Endothelial cell of umbilical vein (primary cell): Measurements from ENCODE around the gene ACMSD. TPM values are rescaled to one million over a fixed set of nuclear protein-coding genes. Genes with fewer than 3 reads are reported as not detected.

ENCODE experiments used
- BruUV-seq: library from RNA; stranded (reverse); fragments of 400-500 nt; replicated peaks from 2 replicates; lab custom pipeline; 2021; lab: Mats Ljungman, UMichigan
- CTCF ChIA-PET: fragments of 300-600, 350-600 bp; sonication (Branson Sonifier 250); formaldehyde crosslinking; loops from one replicate; lab custom pipeline; 2021; ENCODE audit warnings: antibody characterized with exemption, inconsistent platforms; lab: Charles Lee
- POLR2A ChIA-PET: fragments of 300-600, 350-600 bp; sonication (Branson Sonifier 250); formaldehyde crosslinking; loops from one replicate; lab custom pipeline; 2021; ENCODE audit warnings: antibody characterized with exemption, inconsistent platforms; lab: Charles Lee
- DNase-seq: peaks from one replicate; pipeline ENCODE4 v3.0.0-alpha.2; 2011; ENCODE audit warnings: low read depth, low spot score
- FAIRE-seq: peaks from 2 replicates; lab custom pipeline; 2011; peaks lifted over from hg19 to GRCh38; lab: Jason Lieb, UNC
- H2AFZ ChIP-seq: 2 replicates; pipeline ENCODE4 v1.6.0; 2012; ENCODE audit warnings: low read depth, low read length, control low read depth, inconsistent platforms
- H3K27ac ChIP-seq: 2 replicates; pipeline ENCODE4 v1.5.1; 2011; ENCODE audit warnings: low read depth, mild to moderate bottlenecking, control low read depth, low read length, moderate library complexity; ENCODE audit not compliant: insufficient read depth
- H3K27me3 ChIP-seq, 2 experiments: 2 replicates each; pipeline versions ENCODE4 v1.6.0 to v1.6.1; 2011; ENCODE audit warnings: low read length in 2 of 2, mixed read lengths in 1 of 2; ENCODE audit not compliant: control insufficient read depth in 2 of 2, insufficient read depth in 2 of 2
- H3K36me3 ChIP-seq, 2 experiments: 2 replicates in 1 of 2; 3 replicates in 1 of 2; pipeline ENCODE4 v1.5.1; 2011; ENCODE audit warnings: low read length in 2 of 2, mild to moderate bottlenecking in 1 of 2, moderate library complexity in 1 of 2; ENCODE audit not compliant: control insufficient read depth in 2 of 2, insufficient read depth in 2 of 2; ENCODE audit errors: extremely low read depth in 1 of 2
- H3K4me1 ChIP-seq: 3 replicates; pipeline ENCODE4 v1.5.1; 2011; ENCODE audit warnings: mild to moderate bottlenecking, low read length; ENCODE audit not compliant: control insufficient read depth, insufficient read depth; ENCODE audit errors: extremely low read depth
- H3K4me2 ChIP-seq: 2 replicates; pipeline ENCODE4 v1.6.1; 2011; ENCODE audit warnings: low read length, control low read depth, mixed read lengths; ENCODE audit not compliant: insufficient read depth
- H3K4me3 ChIP-seq, 3 experiments: fragments of 200-600 bp in 1 of 3; sonication (generic), shearing (Covaris generic) in 1 of 3; replicated peaks in 1 of 3; 2 replicates each; pipeline ENCODE4 v1.5.1; 2011 to 2016; ENCODE audit warnings: control low read depth in 3 of 3, low read length in 3 of 3, mild to moderate bottlenecking in 2 of 3, inconsistent platforms in 1 of 3, low read depth in 1 of 3, moderate library complexity in 1 of 3; ENCODE audit not compliant: insufficient read depth in 1 of 3
- H3K79me2 ChIP-seq: 2 replicates; pipeline ENCODE4 v1.6.0; 2012; ENCODE audit warnings: low read length, inconsistent platforms; ENCODE audit not compliant: control insufficient read depth, insufficient read depth
- H3K9ac ChIP-seq: replicated peaks from 2 replicates; pipeline ENCODE3; 2011; ENCODE audit warnings: low read length, control low read depth; ENCODE audit not compliant: insufficient read depth; ENCODE audit errors: extremely low read depth
- H3K9me1 ChIP-seq: replicated peaks from 3 replicates; pipeline ENCODE4 v1.6.0; 2011; ENCODE audit warnings: mild to moderate bottlenecking, low read length; ENCODE audit not compliant: control insufficient read depth, insufficient read depth; ENCODE audit errors: extremely low read depth
- H3K9me3 ChIP-seq: replicated peaks from 2 replicates; pipeline ENCODE4 v1.5.1; 2012; ENCODE audit warnings: low read length, inconsistent platforms; ENCODE audit not compliant: control insufficient read depth, insufficient read depth
- H4K20me1 ChIP-seq: replicated peaks from 2 replicates; pipeline ENCODE3; 2011; ENCODE audit warnings: mild to moderate bottlenecking, low read length; ENCODE audit not compliant: control insufficient read depth, insufficient read depth; ENCODE audit errors: extremely low read depth
- CTCF ChIP-seq, 2 donors: IDR thresholded peaks; 1 replicate in 1 of 2; 2 replicates in 1 of 2; pipeline ENCODE4 v1.5.1; 2011; ENCODE audit warnings: low read length in 2 of 2, mild to moderate bottlenecking in 2 of 2, moderate library complexity in 2 of 2, control low read depth in 1 of 2, inconsistent platforms in 1 of 2, low read depth in 1 of 2; ENCODE audit not compliant: insufficient read depth in 1 of 2; ENCODE audit errors: extremely low read depth in 1 of 2
- EZH2 ChIP-seq: IDR thresholded peaks from 2 replicates; pipeline ENCODE4 v1.6.1; 2012; ENCODE audit warnings: borderline replicate concordance, low read depth, mild to moderate bottlenecking, moderate library complexity, low read length, inconsistent platforms; ENCODE audit not compliant: severe bottlenecking
- FOS ChIP-seq: IDR thresholded peaks from 2 replicates; pipeline ENCODE4 v1.6.1; 2011; ENCODE audit warnings: mild to moderate bottlenecking, low read length, moderate library complexity, borderline replicate concordance; ENCODE audit not compliant: insufficient read depth
- GATA2 ChIP-seq: IDR thresholded peaks from 2 replicates; pipeline ENCODE4 v1.7.0; 2011; ENCODE audit warnings: low read depth, mild to moderate bottlenecking, moderate library complexity, mixed read lengths, low read length; ENCODE audit not compliant: insufficient read length, insufficient read depth
- JUN ChIP-seq: IDR thresholded peaks from 2 replicates; pipeline ENCODE4 v1.6.1; 2011; ENCODE audit warnings: borderline replicate concordance, low read depth; ENCODE audit not compliant: insufficient read length, insufficient read depth
- MAX ChIP-seq: IDR thresholded peaks from 2 replicates; pipeline ENCODE4 v1.6.1; 2011; ENCODE audit not compliant: insufficient read depth, insufficient read length
- MYC ChIP-seq: IDR thresholded peaks from one replicate; pipeline ENCODE4 v1.6.1; 2011; ENCODE audit warnings: mild to moderate bottlenecking, low read depth, low read length
- POLR2A ChIP-seq: IDR thresholded peaks from 2 replicates; pipeline ENCODE4 v1.6.1; 2012; ENCODE audit warnings: low read depth, mild to moderate bottlenecking, control low read depth, low read length
- POLR2AphosphoS5 ChIP-seq: IDR thresholded peaks from 2 replicates; pipeline ENCODE4 v1.6.1; 2012; ENCODE audit warnings: low read depth, mild to moderate bottlenecking, control low read depth, low read length, moderate library complexity; ENCODE audit not compliant: insufficient read depth
- dilution Hi-C: fragments of 300-500 bp; cut with MboI; formaldehyde crosslinking; loops from one replicate; pipeline ENCODE4 v1.15.0; 2019; ENCODE audit warnings: low sequenced_read_pairs; ENCODE audit not compliant: extremely low pct_ligation_motif_present
- intact Hi-C: fragments of 100-400 bp; cut with micrococcal nuclease; formaldehyde crosslinking; loops from one replicate; pipeline ENCODE4 v1.10.0; 2022
- polyA plus RNA-seq, 4 experiments: library from polyadenylated mRNA; depleted of rRNA in 3 of 4; stranded (reverse) in 3 of 4; unstranded in 1 of 4; fragments of >200 nt; gene quantifications; 2 replicates each; pipeline versions ENCODE4 v1.2.1 to v1.2.3, GENCODE V29; 2011 to 2012; ENCODE audit warnings: missing spikeins in 1 of 4
- total RNA-seq: library from RNA; stranded (reverse); gene quantifications from 2 replicates; pipeline ENCODE4 v1.2.3, GENCODE V29; 2021

ACMSD gene
- total and polyA plus RNA-seq, 2 donors (not counting 3 experiments of a cell fraction or from before 2014, with no cell fraction given), result not detected

- peaks cover 3 to 12% of the 10 kb centered on the region in 2 experiments for H3K27me3 ChIP-seq
- ChIA-PET POLR2A (no interaction called here), CTCF (no interaction called here)
- no peak for DNase-seq
- no peak overlapping the region for H3K4me3 ChIP-seq
- intact Hi-C loops (no loop called here), dilution Hi-C loops (no loop called here)
- TF ChIP-seq POLR2AphosphoS5 (no peak), POLR2A (no peak), GATA2 (no peak), JUN (no peak), CTCF (IDR thresholded peaks at IDR 0.05; ENCODE audit: extremely low read depth in 1 of 2, insufficient read depth in 1 of 2, low read depth in 1 of 2, low read length in 2 of 2) (no peak), FOS (no peak), EZH2 (no peak), MAX (no peak), MYC (no peak)
- no TSS peak for BruUV-seq
- no peaks in the 10 kb centered on the region for H3K9me1 ChIP-seq
- no peaks in the 10 kb centered on the region for H3K36me3 ChIP-seq
- H3K4me1 ChIP-seq, result no peaks in the 10 kb centered on the region
- FAIRE-seq, result no peak
- no peaks in the 10 kb centered on the region for H4K20me1 ChIP-seq
- H3K27ac ChIP-seq, result no peak overlapping the region
- no peak overlapping the region for H3K9ac ChIP-seq
- no peak overlapping the region for H2AFZ ChIP-seq
- no peaks in the 10 kb centered on the region for H3K79me2 ChIP-seq
- H3K4me2 ChIP-seq, result no peak overlapping the region
- H3K9me3 ChIP-seq, result no peaks in the 10 kb centered on the region
These were observed 4.6 kb downstream of the ACMSD start for GRCh38 chr2:134842930-134843490.
